Endometrial microvascular endothelial cells (primary cell): Measurements from ENCODE around the gene PLEKHH3. TPM values are rescaled to one million over a fixed set of nuclear protein-coding genes. Genes with fewer than 3 reads are reported as not detected.

Experiments used
- in situ Hi-C: cut with HindIII; loops from 2 replicates; pipeline ENCODE4 v1.10.0; 2017; ENCODE audit warnings: low sequenced_read_pairs, low pct_unique_long_range_greater_than_20kb; ENCODE audit errors: inconsistent ontology term
- total RNA-seq: library from RNA; depleted of rRNA; stranded (reverse); fragments of >200 nt; gene quantifications from one replicate; pipeline ENCODE4 v1.2.3, GENCODE V29; 2015; ENCODE audit errors: inconsistent ontology term

The PLEKHH3 gene, protein sequence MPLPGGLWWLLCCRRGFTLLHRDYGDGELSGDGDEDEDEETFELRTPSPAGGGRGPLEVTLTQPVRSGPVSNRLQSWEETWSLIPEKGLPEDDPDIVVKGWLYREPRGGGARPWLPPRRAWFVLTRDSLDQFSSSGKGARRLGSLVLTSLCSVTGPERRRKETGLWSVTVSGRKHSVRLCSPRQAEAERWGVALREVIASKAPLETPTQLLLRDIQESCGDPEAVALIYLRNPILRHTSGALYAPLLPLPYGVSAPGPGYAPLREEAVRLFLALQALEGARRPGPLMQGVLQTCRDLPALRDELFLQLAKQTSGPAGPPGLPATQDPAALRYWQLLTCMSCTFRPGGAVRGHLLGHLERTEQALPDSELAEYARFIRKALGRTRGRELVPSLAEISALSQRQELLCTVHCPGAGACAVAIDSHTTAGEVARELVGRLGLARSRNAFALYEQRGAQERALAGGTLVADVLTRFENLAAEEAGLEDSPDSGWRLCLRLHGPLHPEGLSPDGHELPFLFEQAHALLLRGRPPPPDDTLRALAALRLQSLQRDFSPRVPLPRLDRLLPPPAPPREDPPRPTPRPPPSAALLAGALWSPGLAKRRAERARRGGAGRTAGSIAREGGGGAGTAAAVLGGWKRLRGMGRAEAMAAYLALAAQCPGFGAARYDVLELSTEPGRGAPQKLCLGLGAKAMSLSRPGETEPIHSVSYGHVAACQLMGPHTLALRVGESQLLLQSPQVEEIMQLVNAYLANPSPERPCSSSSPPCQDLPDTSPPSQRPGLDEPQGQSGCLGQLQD
- 9.6 TPM for total RNA-seq

GRCh38 chr17:42676424-42677011 is at the start of gene PLEKHH3:
PLEKHH3 (minus strand) TSS chr17:42676994; CDS start chr17:42676563, 431 bp downstream.
- in situ Hi-C loops = no loop called here

DNA sequence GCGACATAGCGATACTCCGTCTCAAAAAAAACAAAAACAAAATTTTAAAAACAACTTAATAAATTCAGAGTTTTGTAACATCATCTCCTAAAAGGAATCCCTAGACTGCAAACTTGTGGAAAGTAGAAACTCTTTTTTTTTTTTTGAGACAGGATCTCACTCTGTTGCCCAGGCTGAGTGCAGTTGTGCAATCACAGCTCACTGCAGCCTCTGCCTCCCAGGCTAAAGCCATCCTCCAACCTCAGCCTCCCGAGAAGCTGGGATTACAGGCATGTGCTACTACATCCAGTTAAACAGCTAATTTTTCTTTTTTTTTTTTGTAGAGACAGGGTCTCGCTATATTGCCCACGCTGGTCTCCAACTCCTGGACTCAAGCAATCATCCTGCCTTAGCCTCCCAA is 48.3 kb upstream of the PLEKHH3 start:
- in situ Hi-C loops = no loop called here

GRCh38 chr17:42723636-42724035 is 46.8 kb upstream of the PLEKHH3 start:
- in situ Hi-C loops = no loop called here

DNA sequence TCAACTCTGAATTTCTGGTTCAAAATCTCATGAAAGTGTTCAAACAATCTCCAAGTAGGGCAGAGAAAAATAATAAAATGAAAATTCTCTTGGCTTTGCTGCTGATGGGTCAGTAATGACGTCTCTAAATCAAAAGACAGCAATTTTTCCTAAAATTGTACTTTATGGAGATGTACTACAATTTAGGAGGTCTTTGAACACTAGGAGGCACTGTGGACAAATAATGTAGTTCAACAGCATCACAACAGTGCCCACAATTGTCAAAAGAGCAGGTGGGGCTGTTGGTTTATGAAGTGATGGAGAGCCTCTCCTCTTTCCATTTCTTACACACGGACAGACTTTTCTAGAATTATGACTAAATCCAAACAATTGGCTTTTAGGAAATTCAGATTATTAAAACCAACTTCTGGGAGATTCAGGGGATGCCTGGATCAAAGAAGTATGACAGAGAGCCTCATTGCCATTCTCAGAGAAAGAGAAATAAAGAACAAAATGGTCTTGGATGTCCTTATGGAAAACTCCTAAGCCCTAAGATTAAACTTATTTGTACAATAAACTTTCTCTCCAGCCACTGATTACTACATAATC is 44.3 kb upstream of the PLEKHH3 start:
- in situ Hi-C loops = no loop called here

DNA sequence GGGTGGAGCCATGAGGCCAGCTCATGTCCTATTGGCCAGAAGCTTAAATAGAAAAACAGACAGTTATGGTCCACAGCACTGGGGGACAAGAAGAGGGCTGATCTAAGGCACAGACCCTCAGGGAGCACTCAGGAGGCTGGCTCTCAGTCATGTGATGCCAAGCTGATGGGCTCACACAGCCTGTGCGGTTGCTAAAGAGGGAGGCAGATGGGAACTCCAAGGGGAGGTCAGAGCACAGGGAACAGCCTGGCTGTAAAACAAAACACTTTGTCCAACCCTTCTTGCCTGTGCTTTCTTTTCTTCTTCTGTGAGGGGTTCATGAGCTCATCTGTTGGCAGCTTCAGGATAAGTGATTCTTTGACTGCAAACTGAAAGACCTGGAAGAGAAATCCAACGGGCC is 32.8 kb upstream of the PLEKHH3 start:
- in situ Hi-C loops = no loop called here

- in situ Hi-C loops = no loop called here
Observed at GRCh38 chr17:42708588-42708987, 31.8 kb upstream of the PLEKHH3 start.

DNA sequence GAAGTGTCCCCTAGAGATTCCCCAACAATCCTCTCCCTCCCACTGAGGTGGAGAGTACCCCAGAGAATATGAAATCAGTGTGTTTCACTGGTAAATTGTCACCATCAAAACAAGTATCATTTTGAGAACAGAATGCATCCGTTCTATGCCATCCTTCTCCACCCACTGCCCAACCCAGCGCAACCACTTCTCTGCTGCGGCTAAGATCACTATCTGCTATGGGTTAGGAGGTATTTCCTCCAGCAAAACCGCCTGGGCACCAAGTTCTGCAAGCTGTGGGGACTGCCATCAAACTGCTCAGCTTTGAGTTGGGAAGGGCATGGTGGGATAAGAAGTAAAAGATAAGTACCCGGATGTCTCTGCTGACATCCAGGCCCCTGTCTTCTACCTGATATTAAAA is 29.9 kb upstream of the PLEKHH3 start:
- in situ Hi-C loops = no loop called here

DNA sequence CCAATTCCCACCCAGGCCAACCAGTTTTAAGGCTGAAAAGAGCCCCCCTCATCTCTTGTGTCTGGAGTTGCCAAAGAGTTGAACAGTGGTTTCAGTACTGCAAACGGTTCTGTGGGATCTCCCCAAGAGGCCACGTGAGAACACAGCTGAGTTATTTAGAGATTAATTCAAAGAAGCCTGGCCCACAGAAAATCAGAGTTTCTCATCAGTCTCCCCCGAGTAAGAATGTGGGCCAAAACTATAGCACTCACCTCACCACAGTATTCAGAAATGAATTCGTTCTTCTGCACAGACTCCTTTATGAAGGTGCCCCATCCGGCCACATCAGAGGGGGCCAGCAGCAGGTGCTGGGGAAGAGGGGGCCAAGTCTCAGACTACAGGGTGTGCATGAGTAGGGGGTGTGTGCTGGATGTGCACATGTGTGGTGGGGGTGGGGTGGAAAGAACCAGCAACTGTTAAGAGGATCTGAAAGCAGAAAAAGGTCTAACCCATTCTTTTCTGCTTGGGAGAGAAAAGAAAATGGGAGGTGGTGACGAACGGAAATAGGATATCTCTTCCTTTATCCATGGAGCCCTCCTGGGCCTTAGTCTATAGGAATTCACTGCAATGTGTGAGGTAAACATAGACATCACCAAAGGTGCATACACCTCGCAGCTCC is 28.2 kb upstream of the PLEKHH3 start:
- in situ Hi-C loops = no loop called here

GRCh38 chr17:42704490-42704836 is 27.7 kb upstream of the PLEKHH3 start:
- in situ Hi-C loops = no loop called here

GRCh38 chr17:42702446-42702845 is 25.7 kb upstream of the PLEKHH3 start:
- in situ Hi-C loops = no loop called here

- in situ Hi-C loops = no loop called here
Observed at GRCh38 chr17:42700586-42701289, 23.9 kb upstream of the PLEKHH3 start.

DNA sequence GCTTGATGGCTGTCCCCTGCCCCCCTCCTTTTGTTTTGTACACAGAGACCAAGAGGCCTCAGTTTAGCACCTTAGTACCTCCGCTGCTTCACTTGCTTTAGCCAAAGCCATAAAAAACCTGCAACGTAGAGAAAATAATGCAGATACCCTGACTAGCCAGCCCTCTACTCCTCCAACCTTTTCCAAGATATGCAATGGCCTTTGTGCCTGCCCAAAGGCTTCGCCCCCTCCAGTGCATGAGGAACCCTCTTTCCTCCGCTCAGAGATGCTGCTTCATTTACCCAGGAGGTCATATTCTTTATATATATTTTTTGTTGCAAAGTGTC is 22.6 kb upstream of the PLEKHH3 start:
- in situ Hi-C loops = no loop called here

DNA sequence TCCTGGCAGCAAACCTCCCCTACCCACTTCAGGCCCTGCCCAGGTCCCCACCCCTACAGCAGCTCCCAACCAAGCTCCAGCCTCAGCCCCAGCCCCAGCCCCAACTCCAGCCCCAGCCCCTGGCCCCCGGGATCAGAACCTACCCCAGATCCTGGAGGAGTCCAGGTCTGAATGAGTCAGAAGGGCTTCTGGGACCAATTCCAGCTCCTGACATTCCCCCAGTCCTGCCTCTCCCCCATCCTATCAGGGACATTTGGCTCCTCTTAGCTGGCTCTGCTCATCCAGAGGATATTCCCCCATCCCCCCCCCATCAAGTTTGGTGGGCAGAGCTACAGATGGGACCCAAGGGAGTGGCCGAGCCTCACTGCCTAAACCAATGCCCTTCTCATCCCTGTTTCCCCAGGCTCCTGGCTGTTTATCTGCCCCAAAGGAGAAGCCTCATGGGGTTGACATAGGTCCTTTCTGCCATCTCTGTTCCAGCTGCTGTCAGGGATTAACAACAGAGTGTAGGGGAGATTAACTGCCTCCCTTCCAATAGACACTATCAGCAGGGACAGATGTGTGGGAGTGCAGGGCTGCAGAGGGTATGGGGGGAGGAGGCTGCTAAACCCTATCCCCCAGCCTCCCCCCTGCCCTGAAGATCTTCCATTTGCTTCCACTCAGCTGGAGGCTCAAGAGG is 22.1 kb upstream of the PLEKHH3 start:
- in situ Hi-C loops = no loop called here

DNA sequence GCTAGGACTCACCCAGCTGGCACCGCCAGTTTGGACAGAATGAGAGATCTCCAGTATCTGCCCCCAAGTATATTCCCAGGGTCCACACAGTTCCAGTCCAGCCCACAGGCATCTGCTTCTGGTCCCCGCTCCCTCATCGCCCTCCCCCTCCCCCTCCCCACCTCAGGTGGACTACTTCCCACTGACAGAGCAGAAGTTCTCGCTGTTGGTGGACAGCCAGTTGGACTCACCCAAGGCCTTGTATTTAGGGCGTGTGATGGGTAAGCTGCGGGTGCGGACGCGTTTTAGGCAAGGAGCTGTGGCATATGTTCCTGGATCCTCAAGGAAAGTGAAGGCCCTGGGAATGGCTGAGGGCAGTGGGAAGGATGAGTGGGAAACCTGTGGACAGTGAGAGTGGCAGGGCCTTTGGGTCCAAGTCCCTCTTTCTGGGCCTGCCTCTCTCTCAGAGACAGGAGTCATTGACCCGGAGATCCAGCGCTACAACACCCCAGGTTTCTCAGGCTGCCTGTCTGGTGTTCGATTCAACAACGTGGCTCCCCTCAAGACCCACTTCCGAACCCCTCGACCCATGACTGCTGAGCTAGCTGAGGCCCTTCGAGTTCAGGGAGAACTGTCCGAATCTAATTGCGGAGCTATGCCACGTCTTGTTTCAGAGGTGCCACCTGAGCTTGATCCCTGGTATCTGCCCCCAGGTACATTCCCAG is 20.5 kb upstream of the PLEKHH3 start:
- in situ Hi-C loops = no loop called here

DNA sequence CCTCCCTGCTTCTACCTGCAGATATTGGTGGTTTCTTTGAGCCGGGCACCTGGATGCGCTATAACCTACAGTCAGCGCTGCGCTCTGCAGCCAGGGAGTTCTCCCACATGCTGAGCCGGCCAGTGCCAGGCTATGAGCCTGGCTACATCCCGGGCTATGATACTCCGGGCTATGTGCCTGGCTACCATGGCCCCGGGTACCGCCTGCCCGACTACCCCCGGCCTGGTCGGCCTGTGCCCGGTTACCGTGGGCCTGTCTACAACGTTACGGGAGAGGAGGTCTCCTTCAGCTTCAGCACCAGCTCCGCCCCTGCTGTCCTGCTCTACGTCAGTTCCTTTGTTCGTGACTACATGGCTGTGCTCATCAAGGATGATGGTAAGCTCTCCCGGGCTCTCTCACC is 18.7 kb upstream of the PLEKHH3 start:
- in situ Hi-C loops = no loop called here

DNA sequence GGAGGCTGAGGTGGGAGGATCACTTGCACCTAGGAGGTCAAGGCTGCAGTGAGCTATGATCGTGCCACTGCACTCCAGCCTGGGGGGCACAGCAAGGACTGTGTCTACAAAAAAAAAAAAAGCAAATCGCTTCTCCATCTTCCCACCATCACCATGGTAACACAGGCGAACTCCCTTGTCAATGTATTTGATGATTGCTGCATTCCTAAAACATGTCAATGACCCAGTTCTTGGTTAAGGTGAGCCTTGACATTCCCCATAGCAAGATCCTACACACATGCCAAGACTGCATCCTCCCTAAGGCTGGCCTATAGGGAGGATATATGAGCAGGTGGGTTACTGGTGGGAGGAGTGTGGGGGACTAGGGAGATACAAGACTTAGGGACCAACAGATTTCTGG is 17.7 kb upstream of the PLEKHH3 start:
- in situ Hi-C loops = no loop called here

DNA sequence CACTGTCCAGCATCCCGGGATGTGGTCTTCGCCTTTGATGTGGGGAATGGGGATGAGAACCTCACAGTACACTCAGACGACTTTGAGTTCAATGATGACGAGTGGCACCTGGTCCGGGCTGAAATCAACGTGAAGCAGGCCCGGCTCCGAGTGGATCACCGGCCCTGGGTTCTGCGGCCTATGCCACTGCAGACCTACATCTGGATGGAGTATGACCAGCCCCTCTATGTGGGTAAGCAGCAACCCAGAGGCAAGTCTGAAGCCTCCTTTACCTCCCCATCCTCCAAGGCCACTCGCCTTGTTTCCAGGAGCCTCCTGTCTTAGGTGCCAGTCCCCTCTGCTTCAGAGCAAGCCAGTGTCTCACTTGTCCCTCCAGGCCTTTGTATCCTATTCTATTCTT is 15.7 kb upstream of the PLEKHH3 start:
- in situ Hi-C loops = no loop called here
